NCI-H1092 (cell line): ENCODE results near the gene CTU2.

Experiments
- DNase-seq: peaks from one replicate; lab custom pipeline; 2025; lab: John Stamatoyannopoulos, UW

The CTU2 gene

DNA sequence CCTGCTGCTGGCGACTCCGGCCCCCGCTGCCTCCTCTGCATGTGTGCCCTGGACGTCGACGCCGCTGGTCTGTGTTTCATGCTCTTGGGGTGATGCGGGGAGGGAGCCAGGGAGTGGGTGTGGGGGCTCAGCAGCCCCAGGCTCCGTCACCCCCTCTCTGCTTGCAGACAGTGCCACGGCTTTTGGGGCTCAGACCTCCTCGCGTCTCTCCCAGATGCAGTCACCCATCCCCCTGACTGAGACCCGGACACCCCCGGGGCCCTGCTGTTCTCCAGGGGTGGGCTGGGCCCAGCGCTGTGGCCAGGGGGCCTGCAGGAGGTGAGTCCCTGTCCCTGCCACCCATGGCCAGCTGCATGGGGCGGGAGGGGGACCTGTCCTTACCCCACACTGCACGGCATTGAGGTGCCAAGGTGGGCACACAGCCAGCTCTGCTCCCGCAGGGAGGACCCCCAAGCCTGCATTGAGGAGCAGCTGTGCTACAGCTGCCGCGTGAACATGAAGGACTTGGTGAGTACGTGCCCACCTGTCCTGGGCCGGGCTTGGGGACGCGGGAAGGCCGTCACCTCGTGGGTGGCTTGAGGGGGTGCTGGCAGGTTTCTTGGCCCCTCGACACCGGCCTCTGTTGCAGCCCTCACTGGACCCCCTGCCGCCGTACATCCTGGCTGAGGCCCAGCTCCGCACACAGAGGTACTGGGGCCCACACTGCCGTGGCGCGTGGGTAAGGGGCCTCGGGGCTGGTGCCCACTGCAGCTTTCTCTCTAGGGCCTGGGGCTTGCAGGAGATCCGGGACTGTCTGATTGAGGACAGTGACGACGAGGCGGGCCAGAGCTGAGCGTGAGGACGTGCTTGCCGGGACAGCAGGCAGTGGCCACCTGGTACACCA lies 8.4 kb downstream of the CTU2 start:
- no peak for DNase-seq

DNA sequence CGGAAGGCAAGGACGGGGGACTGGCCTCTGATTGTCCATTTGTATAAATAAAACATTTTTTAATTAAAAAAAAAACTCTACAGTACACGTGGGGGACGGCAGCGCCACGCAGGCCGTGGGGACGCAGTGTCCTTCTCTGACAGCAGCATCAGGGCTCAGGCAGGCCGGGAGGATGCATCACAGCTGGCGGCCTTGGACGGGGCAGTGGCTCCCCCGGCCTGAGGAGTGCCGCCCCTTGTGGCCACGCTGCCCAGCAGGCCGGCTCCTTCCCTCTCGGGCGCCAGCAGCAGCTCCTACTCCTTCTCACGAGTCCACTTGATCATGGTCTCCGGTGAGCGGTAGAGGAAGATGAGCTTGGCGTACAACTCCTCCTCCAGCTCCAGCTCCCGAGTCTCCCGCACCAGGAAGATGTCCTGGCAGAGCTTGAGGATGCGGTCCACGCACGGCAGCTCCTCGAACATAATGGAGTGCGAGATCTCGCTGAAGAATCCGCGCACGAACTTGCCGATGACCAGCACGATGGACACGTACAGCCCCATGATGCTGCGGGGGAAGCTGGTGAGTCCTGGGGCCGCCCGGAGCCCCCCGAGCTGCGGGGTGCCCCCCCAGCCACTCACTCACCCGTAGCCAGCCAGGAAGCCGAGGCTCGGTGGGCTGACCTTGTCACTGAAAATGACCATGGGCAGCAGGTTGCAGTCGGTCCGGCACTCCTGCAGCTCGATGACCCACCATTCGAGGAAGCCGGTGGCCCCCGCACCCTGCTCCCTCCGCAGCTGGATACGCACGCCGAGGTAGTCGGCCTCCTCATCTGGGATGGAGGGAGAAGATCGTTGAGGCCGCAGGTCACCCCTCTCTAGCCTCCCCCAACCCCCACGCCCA lies 9.2 kb downstream of the CTU2 start:
- no peak for DNase-seq

DNA sequence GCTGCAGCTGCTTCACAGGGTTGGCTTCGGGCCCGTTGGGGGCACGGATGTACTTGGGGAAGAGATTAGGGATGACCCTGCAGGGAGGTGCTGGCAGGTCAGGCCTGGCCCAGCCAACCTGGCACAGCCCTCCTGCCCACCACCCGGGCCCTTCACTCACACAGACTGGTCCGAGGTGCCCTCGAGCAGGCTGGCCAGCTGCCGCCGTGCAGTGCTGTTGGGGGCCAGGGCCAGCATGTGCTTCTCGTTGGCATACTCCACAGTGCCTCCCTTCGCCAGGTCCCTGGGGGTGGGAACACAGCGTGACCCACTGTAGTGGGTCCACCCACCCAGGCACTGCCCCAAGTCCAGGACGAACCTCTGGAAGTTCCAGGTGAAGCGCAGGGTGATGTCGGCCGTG lies 9.9 kb downstream of the CTU2 start:
- DNase-seq = no peak

DNA sequence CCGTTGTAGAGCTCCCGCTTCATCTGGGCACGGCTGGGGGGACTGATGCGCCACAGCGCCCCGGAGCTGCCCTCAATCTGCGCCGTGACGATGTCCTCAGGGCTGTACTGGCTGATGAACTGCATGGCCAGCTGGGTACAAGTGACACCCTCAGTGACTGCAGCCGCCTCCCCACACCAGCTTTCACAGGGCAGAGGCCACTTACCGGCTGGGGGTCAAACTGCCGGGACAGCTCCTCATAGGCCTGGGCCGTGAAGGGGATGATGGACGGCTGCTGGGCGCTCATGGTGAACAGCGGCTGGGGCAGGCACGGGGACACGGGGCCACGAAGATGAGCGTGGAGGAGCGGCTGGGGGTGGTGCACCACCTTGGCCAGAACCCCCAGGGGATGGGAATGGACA lies 10.3 kb downstream of the CTU2 start:
- DNase-seq = no peak

DNA sequence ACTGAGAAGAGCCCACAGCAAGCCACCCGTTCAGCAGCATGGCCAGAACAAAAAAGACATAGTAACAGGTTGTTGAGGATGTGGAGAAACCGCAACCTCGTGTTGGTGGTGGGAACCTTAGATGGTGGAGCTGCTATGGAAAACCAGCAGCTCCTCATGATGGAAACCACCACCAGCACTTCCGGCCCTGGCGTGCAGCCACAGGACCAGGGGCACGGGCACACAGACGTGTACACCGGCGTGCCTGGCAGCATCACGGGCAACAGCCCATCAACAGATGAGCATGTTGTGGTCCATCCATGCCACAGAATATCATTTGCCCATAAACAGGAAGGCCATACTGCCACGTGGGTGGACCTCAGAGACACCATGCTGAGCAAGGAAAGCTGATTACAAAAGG lies 11.9 kb downstream of the CTU2 start:
- DNase-seq = no peak

DNA sequence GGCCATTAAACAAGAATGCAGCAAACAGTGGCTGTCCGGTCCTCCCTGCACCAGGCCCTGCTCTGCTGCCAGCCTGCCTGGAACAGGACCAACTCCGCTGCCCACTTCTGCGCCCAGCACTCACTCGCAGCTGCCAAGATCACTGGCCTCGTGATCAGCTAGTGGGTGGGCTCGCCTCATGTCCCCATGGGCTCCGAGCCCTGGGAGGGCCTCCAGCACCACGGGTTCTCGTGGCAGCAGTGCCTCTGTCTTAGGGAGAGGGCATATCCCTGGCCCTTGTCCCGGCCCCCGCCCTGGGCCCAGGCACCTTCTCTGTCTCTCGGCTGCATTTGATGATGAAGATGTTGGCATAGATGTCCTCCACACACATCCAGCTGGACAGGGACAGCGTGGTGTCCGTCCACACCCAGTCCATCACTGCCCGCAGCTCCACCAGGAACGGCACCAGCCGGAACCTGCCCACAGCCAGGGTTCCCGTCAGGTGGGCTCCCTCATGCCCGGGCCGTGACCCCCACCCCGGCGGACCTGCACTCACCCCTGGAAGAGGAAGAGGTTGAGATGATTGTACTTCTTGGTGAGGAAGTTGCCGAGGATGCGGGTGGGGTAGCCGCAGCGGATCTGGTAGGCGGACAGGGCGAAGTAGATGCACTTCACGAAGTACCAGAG lies 13.1 kb downstream of the CTU2 start:
- DNase-seq = peak; percentile 34

DNA sequence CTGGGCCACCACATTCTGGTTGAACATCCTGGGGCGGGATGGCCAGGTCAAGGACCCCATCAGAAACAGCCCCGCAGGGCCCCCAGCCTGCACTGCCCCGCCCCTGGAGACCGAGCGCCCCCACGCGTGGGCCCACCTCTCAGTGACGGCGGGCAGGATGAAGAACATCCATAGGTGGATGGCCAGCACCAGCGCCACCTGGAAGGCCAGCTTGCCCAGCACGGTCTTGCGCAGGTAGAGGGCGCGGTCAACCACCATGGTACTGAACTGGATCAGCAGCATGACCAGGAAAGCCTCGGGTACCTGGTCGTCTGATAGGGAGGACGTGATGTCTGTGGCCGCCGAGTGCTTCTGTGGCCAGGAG lies 13.6 kb downstream of the CTU2 start:
- DNase-seq = no peak

DNA sequence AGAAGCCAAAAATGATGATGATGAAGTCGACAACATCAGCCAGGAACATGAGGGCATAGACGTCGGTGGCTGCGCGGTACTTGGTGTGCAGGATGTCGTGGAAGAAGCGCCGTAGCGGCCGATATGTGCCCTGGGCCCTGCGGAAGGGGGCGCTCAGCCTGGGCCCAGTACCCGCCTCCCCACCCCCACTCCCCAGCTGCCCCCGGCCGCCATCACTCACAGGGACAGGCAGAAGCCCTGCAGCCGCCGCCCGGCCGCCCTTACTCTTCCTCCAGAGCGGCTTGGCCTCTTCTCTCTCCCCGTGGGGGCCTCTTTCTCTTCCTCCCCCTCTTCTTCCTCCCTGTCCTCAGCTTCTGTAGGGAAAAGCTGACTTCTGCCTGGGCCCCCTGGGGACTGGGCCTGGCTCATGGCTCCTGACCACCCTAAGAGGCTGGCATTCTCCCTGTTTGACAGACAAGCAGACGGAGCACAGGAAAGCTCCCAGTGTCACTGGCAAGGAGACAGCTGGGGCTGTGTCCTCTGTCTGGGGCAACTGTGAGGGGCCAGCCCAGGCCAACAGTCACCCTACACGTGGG lies 14.2 kb downstream of the CTU2 start:
- no peak for DNase-seq

DNA sequence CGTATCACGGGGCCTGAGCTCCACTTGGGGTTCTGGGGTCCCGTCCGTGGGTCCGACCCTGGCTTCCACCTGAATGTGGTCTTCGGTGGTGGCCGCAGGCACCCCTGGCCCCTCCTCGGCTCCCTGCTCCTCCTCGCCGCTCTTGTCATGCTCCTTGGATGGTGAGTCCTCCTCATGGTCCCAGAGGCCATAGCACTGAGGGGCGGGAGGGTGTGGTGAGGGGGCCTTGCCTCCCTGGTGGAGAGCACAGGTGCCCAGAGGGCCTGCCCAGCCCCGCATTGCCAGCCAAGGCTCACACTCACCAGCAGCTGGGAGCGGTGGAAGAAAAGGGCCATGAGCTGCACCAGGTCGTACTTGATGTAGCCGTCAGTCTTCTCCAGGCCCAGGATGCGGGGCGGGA lies 14.9 kb downstream of the CTU2 start:
- no peak for DNase-seq

DNA sequence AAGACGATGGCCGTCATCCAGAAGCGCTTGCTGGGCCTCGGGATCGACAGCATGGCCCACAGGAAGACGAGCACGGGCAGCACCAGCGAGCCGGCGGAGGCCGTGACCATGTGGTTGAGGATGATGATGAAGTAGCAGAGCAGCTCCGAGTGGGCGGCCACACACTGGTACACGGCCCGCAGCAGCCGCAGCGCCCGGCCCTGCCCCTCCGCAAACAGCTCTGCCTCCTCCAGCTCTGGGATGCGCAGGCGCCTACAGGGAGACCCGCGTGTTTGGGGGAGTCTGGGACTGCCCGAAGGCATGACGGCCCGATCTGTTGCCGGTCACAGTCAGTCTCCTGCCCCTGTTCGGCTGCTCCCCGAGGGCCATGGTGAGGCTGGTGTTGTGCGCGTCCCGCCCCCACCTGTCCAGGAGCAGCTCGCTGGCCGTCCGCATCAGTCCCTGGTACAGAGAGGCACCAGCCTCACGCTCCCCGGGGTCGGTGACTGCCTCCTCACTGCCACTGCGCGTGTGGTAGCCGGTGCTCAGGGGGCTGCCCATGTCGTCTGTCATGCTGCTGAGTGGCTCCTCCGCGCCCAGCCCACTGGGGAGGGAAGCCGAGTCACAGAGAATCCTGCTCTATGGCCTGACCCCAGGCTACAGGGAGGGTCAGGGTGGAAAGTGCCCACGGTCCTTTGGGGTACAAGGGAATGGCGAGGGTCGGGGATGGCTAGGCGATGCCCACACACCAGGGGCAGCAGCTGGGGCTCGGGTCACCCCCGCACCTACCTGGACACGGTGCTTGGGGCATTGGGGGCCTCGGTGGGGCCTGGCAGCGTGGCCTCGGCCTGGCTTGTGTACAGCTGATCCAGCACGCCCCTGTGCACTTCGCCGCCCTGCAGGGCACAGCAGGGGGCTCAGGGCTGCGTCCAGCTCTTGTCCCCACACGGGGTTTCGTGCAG lies 15.8 kb downstream of the CTU2 start:
- DNase-seq = no peak

DNA sequence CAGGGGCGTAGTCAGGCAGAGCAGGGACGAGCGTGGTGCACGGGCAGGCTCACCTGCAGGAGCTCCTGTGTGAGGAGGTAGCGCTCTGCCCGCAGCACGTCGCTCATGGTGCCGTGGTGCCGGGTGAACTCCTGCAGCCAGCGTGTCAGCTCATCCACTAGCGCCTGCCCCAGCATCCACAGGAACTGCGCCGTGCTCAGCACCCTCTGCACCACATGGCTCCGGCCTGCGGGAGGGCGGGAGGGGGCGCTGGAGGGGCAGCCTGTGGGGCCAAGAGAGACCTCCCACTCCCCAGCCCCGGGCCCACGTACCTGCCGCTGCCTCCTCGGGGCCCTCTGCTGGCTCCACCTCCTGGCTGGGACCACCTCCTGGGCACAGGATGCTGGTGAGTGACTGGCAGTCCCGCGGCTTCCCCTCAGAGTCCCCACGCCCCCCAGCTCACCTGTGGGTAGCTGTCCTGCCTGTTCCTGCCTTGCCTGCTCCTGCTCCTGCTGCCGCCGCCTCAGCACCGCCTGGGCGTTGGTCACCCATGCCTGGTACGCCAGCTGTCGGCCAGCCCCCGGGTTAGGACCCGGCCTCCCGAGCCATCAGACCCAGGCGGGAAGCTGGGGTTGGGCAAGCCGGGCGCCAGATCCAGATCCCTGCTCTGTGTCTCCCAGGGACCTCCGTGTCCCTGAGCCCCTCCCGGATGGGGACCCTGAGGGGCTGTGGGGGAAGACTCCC lies 16.6 kb downstream of the CTU2 start:
- no peak for DNase-seq

DNA sequence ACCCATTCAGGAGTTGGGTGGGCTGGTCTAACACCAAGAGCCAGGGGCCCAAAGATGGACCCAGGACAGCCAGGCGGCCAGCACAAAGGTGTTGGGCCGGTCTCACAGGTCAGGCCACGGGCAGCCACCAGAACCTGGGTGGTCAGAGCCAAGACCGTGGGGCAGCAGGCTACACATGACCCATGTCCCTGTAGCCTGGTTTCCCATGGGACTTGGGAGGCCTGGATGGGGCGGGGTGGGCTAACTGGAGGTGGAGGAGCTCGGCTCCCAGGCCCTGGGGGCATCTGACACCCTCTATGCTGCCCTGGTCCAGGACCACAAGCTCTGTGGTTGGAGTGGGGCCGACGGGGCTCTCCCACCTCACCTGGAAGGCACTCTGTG lies 17.2 kb downstream of the CTU2 start:
- DNase-seq = no peak

DNA sequence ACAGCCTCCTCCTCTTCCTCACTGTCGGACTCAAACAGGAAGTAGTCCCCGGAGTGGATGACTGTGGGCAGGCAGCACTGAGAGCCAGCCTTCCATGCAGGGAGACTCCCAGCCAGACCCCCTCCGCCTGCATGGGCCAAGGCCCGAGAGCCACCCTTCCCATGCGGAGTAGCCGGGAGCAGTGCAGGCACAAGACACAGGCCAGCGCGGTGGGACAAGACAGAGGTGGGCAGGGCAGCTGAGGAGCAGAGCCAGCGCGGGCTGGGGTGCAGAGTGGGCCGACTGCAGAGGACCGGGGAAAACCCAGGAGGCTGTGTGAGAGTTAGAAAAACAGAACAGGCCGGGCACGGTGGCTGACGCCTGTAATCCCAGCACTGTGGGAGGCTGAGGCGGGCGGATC lies 17.6 kb downstream of the CTU2 start:
- DNase-seq = no peak

DNA sequence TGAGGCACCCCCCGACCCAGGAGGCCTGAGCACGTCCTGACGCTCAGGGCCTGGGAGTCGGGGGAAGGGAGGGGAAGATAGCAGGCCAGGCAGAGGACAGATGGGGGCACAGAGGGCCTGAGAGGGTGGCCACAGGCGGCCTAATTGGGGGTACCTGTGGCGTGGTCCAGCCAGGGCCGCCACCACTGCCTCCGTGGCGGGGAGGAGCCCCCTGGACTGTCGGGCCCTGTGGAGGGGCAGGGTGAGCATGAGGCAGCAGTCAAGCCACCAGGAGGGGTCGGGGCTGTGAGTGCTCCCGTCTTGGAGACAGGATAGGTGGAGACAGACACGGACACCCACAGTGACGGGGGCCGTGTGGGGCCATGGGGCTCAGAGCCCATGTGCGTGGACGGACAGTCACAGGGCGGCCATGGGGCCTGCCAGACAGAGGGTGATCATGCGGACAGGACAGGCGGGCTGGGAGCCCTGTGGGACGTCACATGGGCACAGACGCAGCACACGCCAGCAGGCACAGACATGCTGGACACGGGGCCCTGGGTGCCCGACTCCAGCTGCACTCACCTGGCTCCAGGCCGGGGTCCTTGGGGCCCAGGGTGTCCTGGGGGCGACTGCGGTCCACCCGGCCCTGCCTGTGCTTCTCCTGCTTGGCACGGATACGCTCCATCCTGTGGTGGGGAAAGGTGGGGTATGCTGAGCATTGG lies 18.7 kb downstream of the CTU2 start:
- no peak for DNase-seq

DNA sequence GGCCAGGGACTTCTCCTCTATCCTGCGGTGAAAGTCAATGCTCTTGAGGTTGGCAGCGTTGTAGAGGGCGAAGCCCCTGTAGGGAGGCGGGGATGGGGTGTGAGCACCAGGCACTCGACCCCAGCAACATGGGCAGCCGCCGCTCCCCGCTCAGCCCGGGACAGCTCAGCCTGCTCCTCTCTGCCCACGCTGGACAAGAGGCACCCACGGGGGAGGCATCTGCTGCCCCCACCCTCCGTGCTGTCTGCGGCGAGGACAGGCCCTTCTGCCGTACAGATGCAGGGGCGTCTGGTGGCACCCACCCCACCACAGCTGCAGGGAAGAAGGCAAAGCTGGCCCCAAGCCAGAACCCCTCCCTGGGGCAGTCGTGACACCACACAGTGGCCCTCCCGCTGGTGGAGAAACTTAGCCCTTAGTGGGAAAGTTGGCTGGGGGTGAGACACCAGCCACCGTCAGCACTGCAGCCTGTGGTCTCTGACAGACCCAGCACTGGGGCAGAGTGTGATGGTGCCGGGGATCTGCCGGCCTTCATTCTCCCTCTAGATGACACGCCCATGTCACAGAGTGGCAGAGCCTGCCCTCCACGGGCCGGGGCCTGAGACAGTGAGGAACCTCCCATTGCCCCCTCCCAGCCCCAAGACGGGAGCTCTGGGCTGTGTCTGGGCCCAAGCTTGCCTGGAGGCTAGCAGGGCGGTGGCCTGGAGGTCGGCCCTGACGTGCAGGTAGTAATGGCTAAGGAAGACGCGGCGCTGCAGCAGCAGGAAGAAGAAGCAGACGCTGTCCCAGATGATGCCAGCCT lies 19.5 kb downstream of the CTU2 start:
- no peak for DNase-seq

DNA sequence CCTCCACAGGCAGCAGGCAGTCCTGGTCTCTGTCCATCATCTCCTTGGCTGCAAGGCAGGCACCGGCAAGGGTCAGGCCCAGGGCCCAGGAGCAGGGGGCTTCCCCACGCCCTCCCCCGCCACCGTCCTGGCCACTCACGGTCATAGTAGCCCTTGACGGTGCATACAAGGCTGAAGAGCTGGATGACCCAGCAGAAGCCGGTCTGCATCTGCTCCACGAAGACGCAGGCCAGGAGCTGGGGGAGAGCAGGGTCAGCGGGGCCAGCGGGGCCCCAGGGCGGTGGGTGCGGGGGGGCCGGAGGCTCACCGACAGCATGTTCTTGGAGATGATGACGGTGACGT lies 20.1 kb downstream of the CTU2 start:
- DNase-seq = no peak

DNA sequence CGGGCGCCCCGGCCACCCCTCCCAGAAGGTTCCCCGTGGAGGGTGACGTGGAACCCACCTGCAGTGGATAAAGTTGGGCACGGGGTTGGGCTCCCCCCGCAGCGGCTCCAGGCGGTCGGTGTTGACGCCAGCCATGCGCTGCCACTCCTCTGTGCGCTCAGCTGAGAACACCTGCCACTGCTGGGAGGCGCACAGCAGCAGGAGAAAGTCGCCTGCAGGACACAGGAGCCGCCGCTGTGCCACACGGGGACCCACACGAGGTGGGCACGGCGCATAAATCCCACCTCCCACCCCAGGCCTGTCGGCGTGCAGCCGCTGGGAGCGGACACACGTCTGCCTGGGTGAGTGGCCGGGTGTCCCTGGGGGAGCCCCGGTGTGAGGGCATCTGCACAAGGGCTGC lies 20.7 kb downstream of the CTU2 start:
- DNase-seq = no peak

DNA sequence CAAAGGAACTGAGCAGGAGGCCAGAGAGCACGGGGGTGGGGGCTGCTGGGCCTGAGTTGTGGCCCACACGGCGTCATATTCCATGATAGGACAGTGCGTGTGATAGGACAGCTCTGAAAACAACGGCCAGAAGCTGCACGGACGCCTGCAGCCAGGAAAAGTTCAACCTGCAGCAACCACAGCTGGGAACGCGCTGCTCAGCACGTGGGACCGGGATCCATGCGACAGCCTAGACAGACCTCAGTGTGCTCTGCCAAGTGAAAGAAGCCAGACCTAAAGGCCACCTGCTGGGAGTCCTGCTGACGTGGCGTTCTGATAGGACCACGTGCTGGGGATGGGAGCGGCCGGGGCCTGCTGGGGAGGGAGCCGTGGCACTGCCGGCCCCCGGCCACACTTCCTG lies 21.6 kb downstream of the CTU2 start:
- DNase-seq = no peak
